HEK293 (cell line): ENCODE data around the gene FCHSD1.

Source experiments
- HOXD13 ChIP-seq: sonication (generic); formaldehyde crosslinking; IDR thresholded peaks from 2 replicates; pipeline ENCODE4 v1.8.0; 2022; ENCODE audit warnings: missing genetic modification reagents, borderline replicate concordance
- KLF16 ChIP-seq: fragments of 450-650 bp; formaldehyde crosslinking; IDR thresholded peaks from 2 replicates; pipeline ENCODE4 v1.5.1; 2017; ENCODE audit warnings: missing biosample characterization, missing genetic modification characterization
- PRDM1 ChIP-seq: fragments of 450-650 bp; formaldehyde crosslinking; IDR thresholded peaks from 2 replicates; pipeline ENCODE4; 2016; ENCODE audit warnings: missing biosample characterization, missing genetic modification characterization
- PRDM4 ChIP-seq: fragments of 450-650 bp; formaldehyde crosslinking; IDR thresholded peaks from 2 replicates; pipeline ENCODE4 v1.5.1; 2017; ENCODE audit warnings: missing biosample characterization, missing genetic modification characterization
- SALL2 ChIP-seq: fragments of 450-650 bp; formaldehyde crosslinking; IDR thresholded peaks from 2 replicates; pipeline ENCODE4 v1.5.0; 2017; ENCODE audit warnings: missing biosample characterization, mild to moderate bottlenecking, missing genetic modification characterization, borderline replicate concordance
- SP3 ChIP-seq: fragments of 450-650 bp; formaldehyde crosslinking; IDR thresholded peaks from 2 replicates; pipeline ENCODE4 v1.5.1; 2016; ENCODE audit warnings: missing biosample characterization, missing genetic modification characterization
- ZBTB1 ChIP-seq: fragments of 450-650 bp; formaldehyde crosslinking; IDR thresholded peaks from 2 replicates; pipeline ENCODE4 v1.5.1; 2016; ENCODE audit warnings: missing biosample characterization, missing genetic modification characterization
- ZBTB17 ChIP-seq: fragments of 450-650 bp; formaldehyde crosslinking; IDR thresholded peaks from 2 replicates; pipeline ENCODE4 v1.5.1; 2016; ENCODE audit warnings: missing biosample characterization, missing genetic modification characterization
- ZFP41 ChIP-seq: fragments of 450-650 bp; formaldehyde crosslinking; IDR thresholded peaks from 2 replicates; pipeline ENCODE4 v1.5.1; 2016; ENCODE audit warnings: missing biosample characterization, missing genetic modification characterization, borderline replicate concordance
- ZNF2 ChIP-seq: fragments of 450-650 bp; formaldehyde crosslinking; IDR thresholded peaks from 2 replicates; pipeline ENCODE4 v1.5.1; 2016; ENCODE audit warnings: missing biosample characterization, missing genetic modification characterization
- ZNF266 ChIP-seq: fragments of 450-650 bp; formaldehyde crosslinking; IDR thresholded peaks from 2 replicates; pipeline ENCODE4 v1.5.1; 2016; ENCODE audit warnings: missing biosample characterization, missing genetic modification characterization, low read depth
- ZNF311 ChIP-seq: fragments of 450-650 bp; formaldehyde crosslinking; IDR thresholded peaks from 2 replicates; pipeline ENCODE4 v1.5.1; 2017; ENCODE audit warnings: missing biosample characterization, missing genetic modification characterization, borderline replicate concordance
- ZNF341 ChIP-seq: fragments of 450-650 bp; formaldehyde crosslinking; IDR thresholded peaks from 2 replicates; pipeline ENCODE4; 2016; ENCODE audit warnings: low read depth, missing biosample characterization, missing genetic modification characterization
- ZNF350 ChIP-seq: fragments of 450-650 bp; formaldehyde crosslinking; IDR thresholded peaks from 2 replicates; pipeline ENCODE4 v1.5.0; 2017; ENCODE audit warnings: missing biosample characterization, mild to moderate bottlenecking, missing genetic modification characterization
- ZNF391 ChIP-seq: fragments of 450-650 bp; formaldehyde crosslinking; IDR thresholded peaks from 2 replicates; pipeline ENCODE4 v1.5.1; 2016; ENCODE audit warnings: low read depth, missing biosample characterization, missing genetic modification characterization, borderline replicate concordance
- ZNF423 ChIP-seq: fragments of 450-650 bp; formaldehyde crosslinking; IDR thresholded peaks from 2 replicates; pipeline ENCODE4 v1.5.1; 2016; ENCODE audit warnings: missing biosample characterization, missing genetic modification characterization
- ZNF433 ChIP-seq: fragments of 450-650 bp; formaldehyde crosslinking; IDR thresholded peaks from 2 replicates; pipeline ENCODE4 v1.5.1; 2016; ENCODE audit warnings: missing biosample characterization, missing genetic modification characterization, low read depth
- ZNF510 ChIP-seq: fragments of 450-650 bp; formaldehyde crosslinking; IDR thresholded peaks from 2 replicates; pipeline ENCODE4 v1.5.1; 2018; ENCODE audit warnings: mild to moderate bottlenecking, missing genetic modification characterization, missing biosample characterization; ENCODE audit not compliant: insufficient replicate concordance
- ZNF514 ChIP-seq: fragments of 450-650 bp; formaldehyde crosslinking; IDR thresholded peaks from 2 replicates; pipeline ENCODE4 v1.5.1; 2016; ENCODE audit warnings: missing biosample characterization, missing genetic modification characterization
- ZNF529 ChIP-seq: fragments of 450-650 bp; formaldehyde crosslinking; IDR thresholded peaks from 2 replicates; pipeline ENCODE4 v1.5.1; 2017; ENCODE audit warnings: missing genetic modification characterization, missing biosample characterization; ENCODE audit not compliant: insufficient replicate concordance
- ZNF560 ChIP-seq: fragments of 450-650 bp; formaldehyde crosslinking; IDR thresholded peaks from 2 replicates; pipeline ENCODE4 v1.5.1; 2017; ENCODE audit warnings: missing biosample characterization, missing genetic modification characterization, borderline replicate concordance
- ZNF580 ChIP-seq: fragments of 450-650 bp; formaldehyde crosslinking; IDR thresholded peaks from 2 replicates; pipeline ENCODE4 v1.5.1; 2016; ENCODE audit warnings: missing biosample characterization, missing genetic modification characterization
- ZNF670 ChIP-seq: fragments of 450-650 bp; formaldehyde crosslinking; IDR thresholded peaks from 2 replicates; pipeline ENCODE4 v1.5.1; 2016; ENCODE audit warnings: missing biosample characterization, missing genetic modification characterization, low read depth
- ZNF777 ChIP-seq: fragments of 450-650 bp; formaldehyde crosslinking; IDR thresholded peaks from 2 replicates; pipeline ENCODE4 v1.5.1; 2017; ENCODE audit warnings: missing biosample characterization, missing genetic modification characterization, borderline replicate concordance
- ZNF791 ChIP-seq: fragments of 450-650 bp; formaldehyde crosslinking; IDR thresholded peaks from 2 replicates; pipeline ENCODE4 v1.5.1; 2016; ENCODE audit warnings: missing biosample characterization, missing genetic modification characterization
- ZSCAN4 ChIP-seq: fragments of 450-650 bp; formaldehyde crosslinking; IDR thresholded peaks from 2 replicates; pipeline ENCODE4 v1.5.1; 2017; ENCODE audit warnings: missing biosample characterization, missing genetic modification characterization
- TF ChIP-seq, protein P1 (sequence below): fragments of 450-650 bp; formaldehyde crosslinking; IDR thresholded peaks from 2 replicates; pipeline ENCODE4 v1.5.1; 2016; ENCODE audit warnings: missing biosample characterization, missing genetic modification characterization
- TF ChIP-seq, protein P2 (sequence below): fragments of 450-650 bp; formaldehyde crosslinking; IDR thresholded peaks from 2 replicates; pipeline ENCODE4 v1.5.1; 2016; ENCODE audit warnings: missing biosample characterization, missing genetic modification characterization
- TF ChIP-seq, protein P3 (sequence below): fragments of 450-650 bp; formaldehyde crosslinking; IDR thresholded peaks from 2 replicates; pipeline ENCODE4 v1.5.1; 2016; ENCODE audit warnings: missing biosample characterization, missing genetic modification characterization

Gene FCHSD1

GRCh38 chr5:141618804-141619554 is 32.2 kb downstream of the FCHSD1 start, which contains the start of gene DIAPH1 (continued):
- 0 out of 2 replicates have a peak, but pooled peaks have one; percentile 46 for TF ChIP-seq PRDM4 (tag by site-specific recombination)
- TF ChIP-seq ZBTB1 (tag by site-specific recombination) = no peak
- TF ChIP-seq ZNF391 (tag by site-specific recombination) = peak; percentile 59; the same call in 1 of the 2 replicates
- TF ChIP-seq KLF16 (tag by site-specific recombination) = peak; percentile 97
- TF ChIP-seq ZNF433 (tag by site-specific recombination) = no peak
- TF ChIP-seq ZNF423 (tag by site-specific recombination) = no peak
- peak; percentile 88 for TF ChIP-seq ZNF341 (tag by site-specific recombination)
- TF ChIP-seq, protein P1, sequence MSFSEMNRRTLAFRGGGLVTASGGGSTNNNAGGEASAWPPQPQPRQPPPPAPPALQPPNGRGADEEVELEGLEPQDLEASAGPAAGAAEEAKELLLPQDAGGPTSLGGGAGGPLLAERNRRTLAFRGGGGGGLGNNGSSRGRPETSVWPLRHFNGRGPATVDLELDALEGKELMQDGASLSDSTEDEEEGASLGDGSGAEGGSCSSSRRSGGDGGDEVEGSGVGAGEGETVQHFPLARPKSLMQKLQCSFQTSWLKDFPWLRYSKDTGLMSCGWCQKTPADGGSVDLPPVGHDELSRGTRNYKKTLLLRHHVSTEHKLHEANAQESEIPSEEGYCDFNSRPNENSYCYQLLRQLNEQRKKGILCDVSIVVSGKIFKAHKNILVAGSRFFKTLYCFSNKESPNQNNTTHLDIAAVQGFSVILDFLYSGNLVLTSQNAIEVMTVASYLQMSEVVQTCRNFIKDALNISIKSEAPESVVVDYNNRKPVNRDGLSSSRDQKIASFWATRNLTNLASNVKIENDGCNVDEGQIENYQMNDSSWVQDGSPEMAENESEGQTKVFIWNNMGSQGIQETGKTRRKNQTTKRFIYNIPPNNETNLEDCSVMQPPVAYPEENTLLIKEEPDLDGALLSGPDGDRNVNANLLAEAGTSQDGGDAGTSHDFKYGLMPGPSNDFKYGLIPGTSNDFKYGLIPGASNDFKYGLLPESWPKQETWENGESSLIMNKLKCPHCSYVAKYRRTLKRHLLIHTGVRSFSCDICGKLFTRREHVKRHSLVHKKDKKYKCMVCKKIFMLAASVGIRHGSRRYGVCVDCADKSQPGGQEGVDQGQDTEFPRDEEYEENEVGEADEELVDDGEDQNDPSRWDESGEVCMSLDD (tag by site-specific recombination) = no peak
- peak; percentile 98 for TF ChIP-seq ZNF2 (tag by site-specific recombination)
- TF ChIP-seq SALL2 (tag by site-specific recombination) = no peak
- no peak for TF ChIP-seq ZNF791 (tag by site-specific recombination)
- TF ChIP-seq ZNF580 (tag by site-specific recombination) = peak; percentile 81
- TF ChIP-seq ZSCAN4 (tag by site-specific recombination) = no peak
- TF ChIP-seq ZNF514 = no peak
- TF ChIP-seq HOXD13 (CRISPR knock-in tag) = no peak
- no peak for TF ChIP-seq ZNF529
- TF ChIP-seq ZNF311 (tag by site-specific recombination) = no peak
- no peak for TF ChIP-seq ZFP41 (tag by site-specific recombination)
- TF ChIP-seq, protein P2, sequence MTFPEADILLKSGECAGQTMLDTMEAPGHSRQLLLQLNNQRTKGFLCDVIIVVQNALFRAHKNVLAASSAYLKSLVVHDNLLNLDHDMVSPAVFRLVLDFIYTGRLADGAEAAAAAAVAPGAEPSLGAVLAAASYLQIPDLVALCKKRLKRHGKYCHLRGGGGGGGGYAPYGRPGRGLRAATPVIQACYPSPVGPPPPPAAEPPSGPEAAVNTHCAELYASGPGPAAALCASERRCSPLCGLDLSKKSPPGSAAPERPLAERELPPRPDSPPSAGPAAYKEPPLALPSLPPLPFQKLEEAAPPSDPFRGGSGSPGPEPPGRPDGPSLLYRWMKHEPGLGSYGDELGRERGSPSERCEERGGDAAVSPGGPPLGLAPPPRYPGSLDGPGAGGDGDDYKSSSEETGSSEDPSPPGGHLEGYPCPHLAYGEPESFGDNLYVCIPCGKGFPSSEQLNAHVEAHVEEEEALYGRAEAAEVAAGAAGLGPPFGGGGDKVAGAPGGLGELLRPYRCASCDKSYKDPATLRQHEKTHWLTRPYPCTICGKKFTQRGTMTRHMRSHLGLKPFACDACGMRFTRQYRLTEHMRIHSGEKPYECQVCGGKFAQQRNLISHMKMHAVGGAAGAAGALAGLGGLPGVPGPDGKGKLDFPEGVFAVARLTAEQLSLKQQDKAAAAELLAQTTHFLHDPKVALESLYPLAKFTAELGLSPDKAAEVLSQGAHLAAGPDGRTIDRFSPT (tag by site-specific recombination) = peak; percentile 70
- TF ChIP-seq PRDM1 (tag by site-specific recombination) = no peak
- no peak for TF ChIP-seq ZNF510 (tag by site-specific recombination)
- no peak for TF ChIP-seq ZNF560 (tag by site-specific recombination)
- TF ChIP-seq, protein P3, sequence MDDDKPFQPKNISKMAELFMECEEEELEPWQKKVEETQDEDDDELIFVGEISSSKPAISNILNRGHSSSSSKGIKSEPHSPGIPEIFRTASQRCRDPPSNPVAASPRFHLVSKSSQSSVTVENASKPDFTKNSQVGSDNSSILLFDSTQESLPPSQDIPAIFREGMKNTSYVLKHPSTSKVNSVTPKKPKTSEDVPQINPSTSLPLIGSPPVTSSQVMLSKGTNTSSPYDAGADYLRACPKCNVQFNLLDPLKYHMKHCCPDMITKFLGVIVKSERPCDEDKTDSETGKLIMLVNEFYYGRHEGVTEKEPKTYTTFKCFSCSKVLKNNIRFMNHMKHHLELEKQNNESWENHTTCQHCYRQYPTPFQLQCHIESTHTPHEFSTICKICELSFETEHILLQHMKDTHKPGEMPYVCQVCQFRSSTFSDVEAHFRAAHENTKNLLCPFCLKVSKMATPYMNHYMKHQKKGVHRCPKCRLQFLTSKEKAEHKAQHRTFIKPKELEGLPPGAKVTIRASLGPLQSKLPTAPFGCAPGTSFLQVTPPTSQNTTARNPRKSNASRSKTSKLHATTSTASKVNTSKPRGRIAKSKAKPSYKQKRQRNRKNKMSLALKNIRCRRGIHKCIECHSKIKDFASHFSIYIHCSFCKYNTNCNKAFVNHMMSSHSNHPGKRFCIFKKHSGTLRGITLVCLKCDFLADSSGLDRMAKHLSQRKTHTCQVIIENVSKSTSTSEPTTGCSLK (tag by site-specific recombination) = no peak
- peak; percentile 96 for TF ChIP-seq SP3 (tag by site-specific recombination)
- no peak for TF ChIP-seq ZNF670 (tag by site-specific recombination)
- peak; percentile 57; the same call in 1 of the 2 replicates for TF ChIP-seq ZBTB17 (tag by site-specific recombination)
- no peak for TF ChIP-seq ZNF266 (tag by site-specific recombination)
- TF ChIP-seq ZNF350 (tag by site-specific recombination) = no peak
- TF ChIP-seq ZNF777 (tag by site-specific recombination) = no peak
